ENCODE measurements around the gene GALNT15. TPM values are rescaled to one million over a fixed set of nuclear protein-coding genes. Genes with fewer than 3 reads are reported as not detected.

GALNT15 gene
- polyA plus RNA-seq, 1 experiment, result 5.4 TPM

Other genes starting within 250 kb of the GALNT15 start
- 11.4 and 18.2 TPM in 2 replicates for gene DPH3, start 90.3 kb downstream of the GALNT15 start, polyA plus RNA-seq (2011; rRNA removed)
- gene OXNAD1, start 90.5 kb downstream of the GALNT15 start, polyA plus RNA-seq (2011; rRNA removed), result 8.9 and 11.4 TPM in 2 replicates

Data from BJ (cell line).